Thyroid gland (tissue), 4 donors: ENCODE measurements around the gene CCN2. TPM values are rescaled to one million over a fixed set of nuclear protein-coding genes. Genes with fewer than 3 reads are reported as not detected.

Experiments used
- DNase-seq, 2 donors: peaks; one replicate each; pipeline ENCODE4 v3.0.0-alpha.2; 2019
- H3K27ac ChIP-seq, 3 donors: fragments of 200-600 bp; sonication (generic); 1 replicate in 2 of 3; 2 replicates in 1 of 3; pipeline ENCODE4 v1.5.1; 2016 to 2019; ENCODE audit warnings: mild to moderate bottlenecking in 1 of 3, moderate library complexity in 1 of 3
- H3K27me3 ChIP-seq: fragments of 200-600 bp; sonication (generic); one replicate; pipeline ENCODE4 v1.5.1; 2019
- H3K36me3 ChIP-seq, 2 donors: fragments of 200-600 bp; sonication (generic); one replicate each; pipeline ENCODE4 v1.5.1; 2016 to 2019
- H3K4me1 ChIP-seq, 2 donors: fragments of 200-600 bp; sonication (generic); one replicate each; pipeline ENCODE4 v1.5.1; 2017 to 2019
- H3K4me3 ChIP-seq, 3 donors: fragments of 200-600 bp; sonication (generic); replicated peaks in 1 of 3; 1 replicate in 2 of 3; 2 replicates in 1 of 3; pipeline ENCODE4 v1.5.1; 2016; ENCODE audit warnings: mild to moderate bottlenecking in 1 of 3
- H3K9me3 ChIP-seq: fragments of 200-600 bp; sonication (generic); one replicate; pipeline ENCODE4 v1.5.1; 2017
- POLR2A ChIP-seq, 2 donors: fragments of 450-650 bp; IDR thresholded peaks; one replicate each; pipeline ENCODE4 v1.6.1; 2017; ENCODE audit warnings: antibody characterized with exemption in 2 of 2, mild to moderate bottlenecking in 2 of 2, moderate library complexity in 1 of 2
- WGBS, 2 donors: methylation state at CpG; one replicate each; pipeline ENCODE4 v1.1.5; 2017; 5-methylcytosine and 5-hydroxymethylcytosine counted together
- intact Hi-C: fragments of 100-400 bp; cut with DNase I; formaldehyde crosslinking; loops from one replicate; pipeline ENCODE4 v1.15.1; 2023
- total RNA-seq, 4 donors: library from RNA; depleted of rRNA; stranded (reverse); fragments of >200 nt; gene quantifications; one replicate each; pipeline ENCODE4 v1.2.3, GENCODE V29; 2016
- TF ChIP-seq, protein P1 (sequence below), 6 experiments: fragments of 200-600 bp in 3 of 6; fragments of 450-650 bp in 3 of 6; sonication (generic) in 3 of 6; IDR thresholded peaks; one replicate each; pipeline ENCODE4 v1.5.1; 2016 to 2019; ENCODE audit warnings: antibody characterized with exemption in 6 of 6, mild to moderate bottlenecking in 2 of 6, inconsistent platforms in 1 of 6, moderate library complexity in 1 of 6

The CCN2 gene
- total RNA-seq, 4 donors from 2014 or later: 40.1 to 173 (median 137) TPM

DNA sequence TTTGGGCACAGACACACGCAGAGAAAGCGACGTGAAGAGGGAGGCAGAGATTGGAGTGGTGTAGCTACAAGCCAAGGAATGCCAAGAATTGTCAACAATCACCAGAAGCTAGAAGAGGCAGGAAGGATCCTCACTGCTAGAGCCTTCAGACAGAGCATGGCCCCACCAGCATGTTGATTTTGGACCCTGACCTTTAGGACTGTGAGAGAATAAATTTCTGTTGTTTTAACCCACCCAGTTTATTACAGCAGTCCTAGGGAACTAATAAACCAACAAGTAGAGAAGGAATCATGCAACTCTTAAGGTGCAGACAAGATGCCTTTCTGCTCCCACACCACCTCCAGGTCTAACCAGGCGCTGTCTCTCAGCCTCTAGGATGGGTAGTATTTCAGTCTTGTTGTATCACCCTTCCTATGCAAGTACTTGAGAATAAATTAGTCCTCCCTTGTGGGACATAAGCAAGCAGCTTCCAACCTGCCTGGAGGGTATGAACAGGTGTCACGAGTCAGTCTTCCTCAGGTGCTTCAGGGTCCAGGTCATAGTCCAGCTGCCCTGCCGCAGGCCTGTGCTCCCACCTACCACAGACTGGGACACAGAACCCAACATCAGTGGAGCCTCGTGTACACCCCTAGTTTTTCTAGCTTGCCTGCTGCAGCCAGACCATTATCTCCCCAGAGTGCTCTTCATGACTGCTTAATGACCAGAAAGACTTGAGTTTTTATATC is 46.4 kb upstream of the CCN2 start:
- H3K27ac ChIP-seq: no peak overlapping the region
- no peak for TF ChIP-seq POLR2A (IDR thresholded peaks at IDR 0.05)
- TF ChIP-seq, protein P1, sequence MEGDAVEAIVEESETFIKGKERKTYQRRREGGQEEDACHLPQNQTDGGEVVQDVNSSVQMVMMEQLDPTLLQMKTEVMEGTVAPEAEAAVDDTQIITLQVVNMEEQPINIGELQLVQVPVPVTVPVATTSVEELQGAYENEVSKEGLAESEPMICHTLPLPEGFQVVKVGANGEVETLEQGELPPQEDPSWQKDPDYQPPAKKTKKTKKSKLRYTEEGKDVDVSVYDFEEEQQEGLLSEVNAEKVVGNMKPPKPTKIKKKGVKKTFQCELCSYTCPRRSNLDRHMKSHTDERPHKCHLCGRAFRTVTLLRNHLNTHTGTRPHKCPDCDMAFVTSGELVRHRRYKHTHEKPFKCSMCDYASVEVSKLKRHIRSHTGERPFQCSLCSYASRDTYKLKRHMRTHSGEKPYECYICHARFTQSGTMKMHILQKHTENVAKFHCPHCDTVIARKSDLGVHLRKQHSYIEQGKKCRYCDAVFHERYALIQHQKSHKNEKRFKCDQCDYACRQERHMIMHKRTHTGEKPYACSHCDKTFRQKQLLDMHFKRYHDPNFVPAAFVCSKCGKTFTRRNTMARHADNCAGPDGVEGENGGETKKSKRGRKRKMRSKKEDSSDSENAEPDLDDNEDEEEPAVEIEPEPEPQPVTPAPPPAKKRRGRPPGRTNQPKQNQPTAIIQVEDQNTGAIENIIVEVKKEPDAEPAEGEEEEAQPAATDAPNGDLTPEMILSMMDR (IDR thresholded peaks at IDR 0.05): no peak
- H3K4me1 ChIP-seq: no peaks in the 10 kb centered on the region
- H3K27me3 ChIP-seq: no peaks in the 10 kb centered on the region
- intact Hi-C loops: no loop called here
- no peak for DNase-seq
- no peaks in the 10 kb centered on the region for H3K36me3 ChIP-seq
- H3K9me3 ChIP-seq: no peaks in the 10 kb centered on the region
- no peak overlapping the region for H3K4me3 ChIP-seq
- 78 to 84% methylated on average over 7 of the region's 7 CpGs for WGBS, 2 donors

DNA sequence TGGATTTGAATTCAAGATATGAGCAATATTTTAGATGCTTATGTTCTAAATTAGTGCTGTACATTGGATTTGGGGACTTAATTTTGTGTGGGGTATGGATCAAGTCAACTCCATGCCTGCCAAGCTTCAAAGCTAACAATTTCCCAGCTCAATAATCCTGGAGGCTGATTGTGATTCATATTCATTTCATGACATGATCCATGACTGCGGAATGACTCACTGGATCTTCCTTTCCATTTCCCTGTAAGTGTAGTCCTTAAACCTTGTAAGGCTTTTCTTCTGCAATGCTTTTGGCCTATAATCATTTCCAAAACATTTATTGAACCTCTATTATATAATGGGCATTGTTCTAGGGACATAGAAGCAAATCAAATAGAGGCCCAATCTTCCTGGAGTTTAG is 44.7 kb upstream of the CCN2 start:
- Histone ChIP-seq H3K27me3 (no peaks in the 10 kb centered on the region), H3K4me3 (no peak overlapping the region), H3K27ac (no peak overlapping the region), H3K36me3 (no peaks in the 10 kb centered on the region), H3K9me3 (no peaks in the 10 kb centered on the region), H3K4me1 (no peaks in the 10 kb centered on the region)
- no peak for TF ChIP-seq POLR2A (IDR thresholded peaks at IDR 0.05)
- TF ChIP-seq, protein P1 (IDR thresholded peaks at IDR 0.05): no peak
- no peak for DNase-seq
- WGBS, 2 donors: 95 to 100% methylated on average over 1 of the region's 1 CpG
- intact Hi-C loops: no loop called here

DNA sequence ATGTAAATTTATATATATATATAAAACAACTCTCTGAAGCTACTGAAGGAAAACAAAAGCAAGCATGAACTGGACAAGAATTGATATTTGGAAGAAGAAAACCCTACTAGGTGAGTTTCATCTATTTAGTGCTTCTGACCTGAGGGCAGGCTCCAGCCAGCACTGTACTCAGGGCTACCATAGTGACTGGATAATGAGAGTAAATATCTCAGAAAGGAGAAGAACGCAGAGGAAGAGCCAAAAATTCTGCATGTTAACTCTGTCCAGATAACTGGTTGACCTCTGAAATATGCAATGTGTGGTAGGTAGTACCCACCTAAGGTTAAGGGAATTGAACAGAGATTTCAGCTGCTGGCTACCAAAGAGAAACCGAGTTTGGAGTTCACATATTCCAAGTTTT is 41.4 kb upstream of the CCN2 start:
- no peak for DNase-seq
- intact Hi-C loops: no loop called here
- no peaks in the 10 kb centered on the region for H3K36me3 ChIP-seq
- H3K4me3 ChIP-seq: no peak overlapping the region
- no peaks in the 10 kb centered on the region for H3K9me3 ChIP-seq
- no peak overlapping the region for H3K27ac ChIP-seq
- 67 to 68% methylated on average over 2 of the region's 2 CpGs for WGBS, 2 donors
- no peaks in the 10 kb centered on the region for H3K4me1 ChIP-seq
- TF ChIP-seq POLR2A (IDR thresholded peaks at IDR 0.05): no peak
- TF ChIP-seq, protein P1 (IDR thresholded peaks at IDR 0.05): no peak
- H3K27me3 ChIP-seq: no peaks in the 10 kb centered on the region

DNA sequence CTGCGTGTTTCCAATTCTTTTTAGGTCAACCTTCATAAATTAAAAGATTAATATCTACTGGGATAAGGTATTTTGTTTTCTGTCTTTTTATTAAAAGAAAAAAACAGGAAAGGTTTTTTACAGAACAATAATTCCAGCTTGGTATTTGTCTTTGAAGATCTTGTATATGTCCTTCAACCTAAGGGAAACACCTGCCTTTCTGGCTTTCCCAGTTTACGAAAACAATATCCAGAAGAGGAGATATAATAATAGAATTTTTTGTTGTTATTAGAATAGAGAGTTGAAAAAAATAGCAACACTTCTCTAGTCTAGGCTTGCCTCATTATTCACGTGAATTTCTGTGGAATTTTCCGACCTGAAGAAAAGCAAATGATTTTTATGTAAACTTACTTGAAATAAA is 37.9 kb upstream of the CCN2 start:
- Histone ChIP-seq H3K27me3 (no peaks in the 10 kb centered on the region), H3K4me3 (no peak overlapping the region), H3K36me3 (no peaks in the 10 kb centered on the region), H3K27ac (no peak overlapping the region), H3K4me1 (no peaks in the 10 kb centered on the region), H3K9me3 (no peaks in the 10 kb centered on the region)
- WGBS, 2 donors: 83 to 89% methylated on average over 4 of the region's 4 CpGs
- no peak for DNase-seq
- TF ChIP-seq POLR2A (IDR thresholded peaks at IDR 0.05): no peak
- TF ChIP-seq, protein P1 (IDR thresholded peaks at IDR 0.05): no peak
- intact Hi-C loops: no loop called here

DNA sequence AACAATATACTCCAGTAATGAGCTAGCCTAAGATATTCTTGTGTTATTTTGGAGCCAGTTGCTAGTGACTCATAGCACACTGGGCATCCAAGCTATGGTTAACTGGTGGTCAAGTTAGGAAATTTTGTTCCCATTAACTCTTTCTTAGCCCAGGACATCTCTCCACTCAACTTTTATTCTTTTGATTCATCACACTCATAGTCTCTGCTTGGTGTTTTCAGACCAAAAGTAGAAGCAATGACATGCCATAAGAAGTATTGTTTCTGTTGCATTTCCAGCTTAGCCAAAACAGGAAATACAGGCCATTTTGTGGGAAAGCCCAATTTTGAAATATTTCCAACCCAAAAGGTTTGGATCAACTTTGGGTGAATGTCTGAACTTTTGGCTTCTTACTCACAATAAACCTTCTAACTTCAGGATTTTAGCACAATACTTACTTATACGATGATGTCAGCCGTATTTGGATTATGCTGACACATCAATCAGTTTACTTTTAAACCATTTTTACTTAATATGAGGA is 31.6 kb upstream of the CCN2 start:
- H3K27me3 ChIP-seq: no peaks in the 10 kb centered on the region
- no peak overlapping the region for H3K4me3 ChIP-seq
- peaks cover 11 to 22% of the 10 kb centered on the region in 2 donors for H3K4me1 ChIP-seq
- no peaks in the 10 kb centered on the region for H3K9me3 ChIP-seq
- TF ChIP-seq, protein P1 (IDR thresholded peaks at IDR 0.05): no peak
- TF ChIP-seq POLR2A (IDR thresholded peaks at IDR 0.05): no peak
- H3K36me3 ChIP-seq: no peaks in the 10 kb centered on the region
- WGBS, 2 donors: 93 to 95% methylated on average over 2 of the region's 2 CpGs
- intact Hi-C loops: no loop called here
- DNase-seq: no peak
- H3K27ac ChIP-seq: no peak overlapping the region
